HG02610 (cell line): Measurements from ENCODE around the gene RYR3.
"Not testable (repeated sequence)": the region's sequence is repeated elsewhere in the genome, so short reads cannot be mapped to it uniquely, and the experiment has no call there.

Experiments used
- ATAC-seq: cut with Tn5 transposase; IDR thresholded peaks from one replicate; pipeline ENCODE4 v1.9.1; 2021; ENCODE audit warnings: mild to moderate bottlenecking, moderate library complexity; ENCODE audit not compliant: unreplicated experiment

The RYR3 gene

GRCh38 chr15:33565094-33565493 lies 254.3 kb downstream of the RYR3 start:
- ATAC-seq, result no peak

GRCh38 chr15:33567652-33568051 lies 256.9 kb downstream of the RYR3 start:
- no peak for ATAC-seq

GRCh38 chr15:33569036-33569435 lies 258.3 kb downstream of the RYR3 start:
- no peak for ATAC-seq

DNA sequence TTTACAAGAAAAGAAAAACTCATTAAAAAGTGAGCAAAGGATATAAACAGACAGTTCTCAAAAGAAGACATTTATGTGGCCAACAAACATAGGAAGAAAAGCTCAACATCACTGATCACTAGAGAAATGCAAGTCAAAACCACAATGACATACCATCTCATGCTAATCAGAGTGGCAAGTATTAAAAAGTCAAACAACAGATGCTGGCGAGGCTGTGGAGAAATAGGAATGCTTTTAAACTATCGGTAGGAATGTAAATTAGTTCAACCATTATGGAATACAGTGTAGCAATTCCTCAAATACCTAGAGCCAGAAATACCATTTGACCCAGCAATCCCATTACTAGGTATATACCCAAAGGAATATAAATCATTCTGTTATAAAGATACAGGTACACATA lies 267.1 kb downstream of the RYR3 start:
- ATAC-seq, result not testable (repeated sequence)

GRCh38 chr15:33580526-33580925 lies 269.8 kb downstream of the RYR3 start:
- no peak for ATAC-seq

DNA sequence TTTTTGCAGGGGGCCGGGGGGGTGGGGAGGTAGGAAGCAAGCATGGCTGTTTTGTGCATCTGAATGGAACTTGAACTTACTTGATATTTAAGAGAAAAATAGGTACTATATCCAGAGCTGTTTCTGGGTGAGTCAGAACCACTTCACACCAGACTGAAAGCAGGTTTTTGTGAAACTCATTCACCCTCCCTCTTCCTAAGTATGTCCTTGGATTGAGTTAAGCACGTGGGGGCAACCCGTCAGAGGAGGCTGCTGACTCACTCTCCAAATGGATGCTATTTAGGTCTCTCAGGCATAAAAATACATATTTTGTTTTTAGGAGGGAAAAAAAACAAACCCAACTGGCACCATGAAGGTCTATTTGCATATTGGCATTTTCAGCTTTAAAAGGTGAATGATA lies 270.3 kb downstream of the RYR3 start:
- no peak for ATAC-seq

DNA sequence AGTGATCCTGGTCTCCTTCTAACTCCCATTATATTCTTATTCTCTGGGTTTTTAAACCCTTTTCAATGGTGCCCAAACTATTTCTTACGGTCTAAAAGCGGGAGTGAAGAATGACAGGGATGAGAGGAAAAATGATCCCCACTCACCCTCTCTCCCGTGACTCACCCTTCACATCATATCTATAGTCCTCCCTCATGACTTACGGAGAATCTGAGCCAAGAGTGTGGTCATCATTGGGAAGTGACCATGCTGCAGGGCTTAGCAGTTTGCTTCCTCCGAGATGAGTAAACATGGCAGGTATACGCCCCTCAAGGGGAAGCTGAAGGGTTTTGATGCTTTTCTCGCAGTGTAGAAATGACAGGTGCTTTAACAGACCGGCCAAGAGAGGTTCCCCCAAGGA lies 274.0 kb downstream of the RYR3 start:
- no peak for ATAC-seq

- no peak for ATAC-seq
Measured at GRCh38 chr15:33586786-33587697, 276.3 kb downstream of the RYR3 start.

DNA sequence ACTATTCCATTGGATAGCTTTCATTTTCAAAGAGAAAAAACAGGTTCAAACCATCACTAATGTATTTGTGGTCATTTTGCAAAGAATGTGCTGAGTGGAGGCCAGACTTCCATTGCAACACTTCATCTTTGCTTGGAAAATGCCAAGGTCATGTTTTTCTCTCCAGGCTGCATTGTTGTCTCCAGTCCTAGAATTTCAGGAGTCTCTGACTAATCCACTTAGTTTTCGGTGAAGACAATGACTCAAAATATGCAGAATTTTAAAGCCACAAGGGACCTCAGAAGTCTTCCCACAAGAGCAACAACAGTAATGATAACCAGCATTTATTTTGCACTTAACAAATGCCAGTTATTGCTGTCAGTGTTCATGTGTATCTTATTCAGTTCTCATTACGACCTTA lies 277.0 kb downstream of the RYR3 start:
- ATAC-seq, result no peak

GRCh38 chr15:33592864-33593263 lies 282.1 kb downstream of the RYR3 start:
- ATAC-seq, result no peak

- not testable (repeated sequence) for ATAC-seq
Measured at GRCh38 chr15:33598382-33598781, 287.6 kb downstream of the RYR3 start.

GRCh38 chr15:33600212-33600611 lies 289.4 kb downstream of the RYR3 start:
- ATAC-seq, result no peak

DNA sequence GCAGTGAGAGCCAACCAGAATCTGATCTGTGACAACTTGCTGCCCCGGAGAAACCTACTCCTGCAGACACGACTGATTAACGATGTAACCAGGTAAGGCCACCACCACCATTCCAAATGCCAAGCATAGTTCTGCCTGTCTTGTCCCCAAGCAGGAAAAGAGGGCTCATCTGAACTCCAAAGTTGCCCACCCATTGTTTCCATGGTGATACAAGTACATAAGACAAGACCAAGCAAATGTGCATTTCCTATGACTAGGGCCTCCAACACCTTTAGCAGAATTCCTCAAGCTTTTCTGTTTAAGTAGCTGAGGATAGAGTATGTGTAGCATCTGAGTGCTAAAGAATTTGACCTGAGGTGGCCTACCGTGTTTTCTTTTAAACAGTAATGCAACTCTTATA lies 290.7 kb downstream of the RYR3 start:
- no peak for ATAC-seq

GRCh38 chr15:33608714-33609113 lies 297.9 kb downstream of the RYR3 start:
- no peak for ATAC-seq

GRCh38 chr15:33612721-33613304 lies 302.0 kb downstream of the RYR3 start:
- ATAC-seq, result no peak

DNA sequence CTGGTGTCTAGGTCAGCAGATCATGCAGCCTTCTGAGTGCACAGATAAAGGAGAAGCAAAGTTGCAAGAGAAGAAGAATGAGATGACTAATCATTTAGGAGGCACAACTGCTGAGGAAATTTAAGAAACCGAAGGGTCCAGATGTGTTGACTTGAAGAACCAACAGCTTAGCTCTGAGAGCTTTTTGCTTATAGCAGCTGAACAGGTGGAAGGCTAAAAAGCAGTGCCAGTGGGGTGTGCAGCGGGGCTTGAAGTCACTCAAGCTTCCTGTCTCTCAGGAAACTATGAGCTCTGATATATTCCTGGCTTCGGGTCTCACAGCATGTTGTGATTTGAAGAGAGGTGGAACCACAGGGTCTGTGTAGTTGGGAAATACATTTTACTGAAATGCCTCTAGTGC lies 305.7 kb downstream of the RYR3 start:
- no peak for ATAC-seq

GRCh38 chr15:33618350-33618749 lies 307.6 kb downstream of the RYR3 start:
- ATAC-seq, result no peak

GRCh38 chr15:33621141-33621540 lies 310.4 kb downstream of the RYR3 start:
- ATAC-seq, result no peak

DNA sequence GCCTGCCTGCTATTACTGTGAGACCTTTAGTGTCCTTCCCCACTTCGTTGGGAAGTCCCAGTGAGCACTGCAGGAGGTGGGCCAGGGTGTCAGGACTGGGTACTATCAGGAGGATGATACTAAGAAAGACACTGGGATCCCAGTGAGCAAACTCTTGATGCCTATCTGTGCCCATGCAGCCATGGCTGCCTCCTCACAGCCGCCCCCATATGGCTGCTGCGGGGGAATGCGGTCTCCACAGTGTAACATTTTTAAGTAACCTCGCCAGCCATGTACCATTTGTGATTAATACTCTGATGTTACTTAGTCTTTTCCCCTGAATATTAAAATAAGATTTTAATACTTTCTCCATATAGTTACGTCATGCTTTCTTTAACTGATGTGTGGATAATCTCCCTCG lies 312.2 kb downstream of the RYR3 start:
- no peak for ATAC-seq

DNA sequence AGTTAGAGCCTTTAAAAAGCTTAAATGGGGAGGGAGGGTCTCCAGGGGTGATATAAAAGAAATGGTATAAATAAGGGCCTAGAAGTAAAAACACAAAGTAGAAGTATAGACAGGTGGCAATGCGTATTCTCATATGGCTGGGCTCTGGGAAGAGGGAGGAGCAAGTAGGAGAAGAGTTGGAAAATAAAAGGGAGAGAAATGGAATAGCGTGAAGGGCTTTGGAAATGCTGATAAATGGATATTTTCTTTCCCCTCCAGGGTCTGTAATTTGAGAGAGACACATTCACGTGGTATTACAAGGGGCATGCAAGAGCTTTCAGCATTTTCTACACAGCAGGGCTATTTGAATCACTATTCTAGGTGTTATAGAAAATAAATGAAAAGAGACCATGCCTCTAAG lies 313.7 kb downstream of the RYR3 start:
- no peak for ATAC-seq

- no peak for ATAC-seq
Measured at GRCh38 chr15:33629647-33630046, 318.9 kb downstream of the RYR3 start.

DNA sequence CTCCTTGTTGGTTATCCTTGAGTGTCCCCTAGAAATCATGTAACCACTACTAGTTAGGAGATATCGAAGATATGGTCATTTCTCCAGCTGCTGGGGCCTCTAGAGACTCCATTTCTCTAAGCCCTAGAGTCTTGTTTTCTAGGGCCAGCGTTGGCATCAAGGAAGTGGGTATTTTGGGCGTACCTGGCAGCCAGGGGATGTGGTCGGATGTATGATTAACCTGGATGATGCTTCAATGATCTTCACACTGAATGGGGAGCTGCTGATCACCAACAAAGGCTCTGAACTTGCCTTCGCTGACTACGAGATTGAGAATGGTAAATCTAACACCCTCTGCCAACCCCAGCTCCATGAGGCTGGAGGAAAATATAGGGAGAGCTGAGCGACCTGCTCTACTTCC lies 325.5 kb downstream of the RYR3 start:
- ATAC-seq, result no peak
